Esophagus muscularis mucosa (tissue), 3 donors: ENCODE data around the gene MOB4.

Experiments used
- POLR2A ChIP-seq: fragments of 450-650 bp; IDR thresholded peaks from one replicate; pipeline ENCODE4 v1.6.1; 2017; ENCODE audit warnings: antibody characterized with exemption, moderate library complexity, mild to moderate bottlenecking, low read depth
- POLR2AphosphoS5 ChIP-seq, 2 donors: sonication (generic); formaldehyde crosslinking; IDR thresholded peaks; one replicate each; pipeline ENCODE4 v1.6.1; 2017; ENCODE audit warnings: antibody characterized with exemption in 2 of 2
- TF ChIP-seq, protein P1 (sequence below), 3 experiments: fragments of 200-600 bp in 2 of 3; fragments of 450-650 bp in 1 of 3; sonication (generic) in 2 of 3; IDR thresholded peaks; one replicate each; pipeline ENCODE4 v1.5.1; 2017 to 2019; ENCODE audit warnings: antibody characterized with exemption in 3 of 3, mild to moderate bottlenecking in 2 of 3, moderate library complexity in 1 of 3

DNA sequence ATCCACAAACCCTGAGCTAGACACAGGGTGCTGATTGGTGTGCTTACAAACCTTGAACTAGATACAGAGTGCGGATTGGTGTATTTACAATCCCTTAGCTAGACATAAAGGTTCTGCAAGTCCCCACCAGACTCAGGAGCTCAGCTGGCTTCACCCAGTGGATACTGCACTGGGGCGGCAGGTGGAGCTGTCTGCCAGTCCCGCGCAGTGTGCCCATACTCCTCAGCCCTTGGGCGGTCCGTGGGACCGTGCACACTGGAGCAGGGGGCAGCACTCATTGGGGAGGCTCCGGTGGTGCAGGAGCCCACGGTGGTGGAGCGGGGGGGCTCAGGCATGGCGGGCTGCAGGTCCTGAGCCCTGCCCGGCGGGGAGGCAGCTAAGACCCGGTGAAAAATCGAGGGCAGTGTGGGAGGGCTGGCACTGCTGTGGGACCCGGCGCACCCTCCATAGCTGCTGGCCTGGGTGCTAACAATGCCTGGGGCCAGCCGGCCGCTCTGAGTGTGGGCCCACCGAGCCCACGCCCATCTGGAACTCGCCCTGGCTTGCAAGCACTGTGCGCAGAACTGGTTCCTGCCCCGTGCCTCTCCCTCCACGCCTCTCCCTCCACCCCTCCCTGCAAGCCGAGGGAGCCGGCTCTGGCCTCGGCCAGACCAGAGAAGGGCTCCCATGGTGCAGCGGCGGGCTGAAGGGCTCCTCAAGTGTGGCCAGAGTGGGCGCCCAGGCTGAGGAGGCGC is 75.6 kb downstream of the MOB4 start:
- TF ChIP-seq POLR2A (no peak), POLR2AphosphoS5 (IDR thresholded peaks at IDR 0.05) (no peak)
- TF ChIP-seq, protein P1, sequence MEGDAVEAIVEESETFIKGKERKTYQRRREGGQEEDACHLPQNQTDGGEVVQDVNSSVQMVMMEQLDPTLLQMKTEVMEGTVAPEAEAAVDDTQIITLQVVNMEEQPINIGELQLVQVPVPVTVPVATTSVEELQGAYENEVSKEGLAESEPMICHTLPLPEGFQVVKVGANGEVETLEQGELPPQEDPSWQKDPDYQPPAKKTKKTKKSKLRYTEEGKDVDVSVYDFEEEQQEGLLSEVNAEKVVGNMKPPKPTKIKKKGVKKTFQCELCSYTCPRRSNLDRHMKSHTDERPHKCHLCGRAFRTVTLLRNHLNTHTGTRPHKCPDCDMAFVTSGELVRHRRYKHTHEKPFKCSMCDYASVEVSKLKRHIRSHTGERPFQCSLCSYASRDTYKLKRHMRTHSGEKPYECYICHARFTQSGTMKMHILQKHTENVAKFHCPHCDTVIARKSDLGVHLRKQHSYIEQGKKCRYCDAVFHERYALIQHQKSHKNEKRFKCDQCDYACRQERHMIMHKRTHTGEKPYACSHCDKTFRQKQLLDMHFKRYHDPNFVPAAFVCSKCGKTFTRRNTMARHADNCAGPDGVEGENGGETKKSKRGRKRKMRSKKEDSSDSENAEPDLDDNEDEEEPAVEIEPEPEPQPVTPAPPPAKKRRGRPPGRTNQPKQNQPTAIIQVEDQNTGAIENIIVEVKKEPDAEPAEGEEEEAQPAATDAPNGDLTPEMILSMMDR (IDR thresholded peaks at IDR 0.05) = no peak
